DND-41 (cell line): ENCODE results near the gene LRRC32.

Source experiments
- ATAC-seq: fragments of 200-7000 bp; cut with Tn5 transposase; 3 replicates; pipeline ENCODE4 v1.9.1; 2021; ENCODE audit warnings: low read depth; ENCODE audit not compliant: insufficient read depth
- DNase-seq: peaks from one replicate; pipeline ENCODE4 v3.0.0-alpha.2; 2020
- H2AFZ ChIP-seq: 2 replicates; pipeline ENCODE4 v1.6.0; 2012; ENCODE audit warnings: low read depth, low read length
- H3K27ac ChIP-seq: 2 replicates; pipeline ENCODE4 v1.5.1; 2012; ENCODE audit warnings: low read length, inconsistent platforms
- H3K27me3 ChIP-seq: fragments of 200-600 bp; sonication (generic); 2 replicates; pipeline ENCODE4 v1.6.0; 2012; ENCODE audit warnings: low read length, mild to moderate bottlenecking, inconsistent platforms; ENCODE audit not compliant: insufficient read depth, poor library complexity
- H3K36me3 ChIP-seq: 2 replicates; pipeline ENCODE4 v1.5.1; 2012; ENCODE audit warnings: low read length, inconsistent platforms; ENCODE audit not compliant: insufficient read depth
- H3K4me1 ChIP-seq: 2 replicates; pipeline ENCODE4 v1.5.1; 2012; ENCODE audit warnings: mild to moderate bottlenecking, low read length; ENCODE audit not compliant: insufficient read depth
- H3K4me2 ChIP-seq: 2 replicates; pipeline ENCODE4 v1.6.0; 2012; ENCODE audit warnings: mild to moderate bottlenecking, moderate library complexity, low read length, inconsistent platforms; ENCODE audit not compliant: insufficient read depth
- H3K4me3 ChIP-seq, 2 experiments: fragments of 200-600 bp in 1 of 2; shearing (Covaris generic) in 1 of 2; 2 replicates each; pipeline ENCODE4 v1.5.1; 2012 to 2016; ENCODE audit warnings: inconsistent platforms in 2 of 2, low read length in 2 of 2, mild to moderate bottlenecking in 2 of 2, low read depth in 1 of 2, moderate library complexity in 1 of 2
- H3K79me2 ChIP-seq: 2 replicates; pipeline ENCODE4 v1.6.0; 2012; ENCODE audit warnings: low read length, inconsistent platforms; ENCODE audit not compliant: insufficient read depth
- H3K9ac ChIP-seq: 2 replicates; pipeline ENCODE4 v1.6.0; 2012; ENCODE audit warnings: low read depth, mild to moderate bottlenecking, inconsistent platforms, low read length, moderate library complexity
- H3K9me3 ChIP-seq: 2 replicates; pipeline ENCODE4 v1.5.1; 2012; ENCODE audit warnings: low read length, moderate library complexity, mild to moderate bottlenecking, inconsistent platforms; ENCODE audit not compliant: insufficient read depth, severe bottlenecking
- H4K20me1 ChIP-seq: 2 replicates; pipeline ENCODE4 v1.6.0; 2012; ENCODE audit warnings: low read length; ENCODE audit not compliant: insufficient read depth
- CTCF ChIP-seq: IDR thresholded peaks from 2 replicates; pipeline ENCODE4 v1.5.1; 2012; ENCODE audit warnings: borderline replicate concordance, low read length, moderate library complexity, mild to moderate bottlenecking; ENCODE audit not compliant: poor library complexity, severe bottlenecking; ENCODE audit errors: extremely low read depth
- EZH2 ChIP-seq: IDR thresholded peaks from 3 replicates; pipeline ENCODE4 v1.6.1; 2012; ENCODE audit warnings: borderline replicate concordance, low read depth, mild to moderate bottlenecking, moderate library complexity, low read length, inconsistent platforms; ENCODE audit not compliant: severe bottlenecking

Gene LRRC32

GRCh38 chr11:76705826-76706225, 35.3 kb upstream of the LRRC32 start:
- H3K27me3 ChIP-seq = peaks cover 10% of the 10 kb centered on the region
- no peaks in the 10 kb centered on the region for H3K4me1 ChIP-seq
- H3K4me3 ChIP-seq = no peak overlapping the region
- TF ChIP-seq CTCF (no peak), EZH2 (no peak)
- DNase-seq (no peak), ATAC-seq (no peak)
- no peak overlapping the region for H3K9ac ChIP-seq
- no peaks in the 10 kb centered on the region for H3K36me3 ChIP-seq
- no peaks in the 10 kb centered on the region; the same call in 1 of the 2 replicates for H4K20me1 ChIP-seq
- H3K9me3 ChIP-seq = no peaks in the 10 kb centered on the region
- no peaks in the 10 kb centered on the region for H3K79me2 ChIP-seq
- H2AFZ ChIP-seq = no peak overlapping the region
- H3K27ac ChIP-seq = no peak overlapping the region
- H3K4me2 ChIP-seq = no peak overlapping the region

- Histone ChIP-seq H3K27ac (no peak overlapping the region), H3K4me2 (no peak overlapping the region), H2AFZ (no peak overlapping the region)
These were observed 33.8 kb upstream of the LRRC32 start for GRCh38 chr11:76704171-76704948.

GRCh38 chr11:76703707-76704106, 33.2 kb upstream of the LRRC32 start:
- DNase-seq = no peak

More at GRCh38 chr11:76704171-76704948, 33.8 kb upstream of the LRRC32 start:
- Histone ChIP-seq H3K4me1 (no peaks in the 10 kb centered on the region), H4K20me1 (no peaks in the 10 kb centered on the region), H3K27me3 (peaks cover 10% of the 10 kb centered on the region), H3K36me3 (no peaks in the 10 kb centered on the region), H3K4me3 (no peak overlapping the region), H3K79me2 (no peaks in the 10 kb centered on the region), H3K9me3 (no peaks in the 10 kb centered on the region), H3K9ac (no peak overlapping the region)
- TF ChIP-seq EZH2 (no peak), CTCF (no peak)
- ATAC-seq (no peak), DNase-seq (no peak)

More at GRCh38 chr11:76703707-76704106, 33.2 kb upstream of the LRRC32 start:
- Histone ChIP-seq H3K4me2 (no peak overlapping the region), H3K9me3 (no peaks in the 10 kb centered on the region), H3K4me3 (no peak overlapping the region), H3K36me3 (no peaks in the 10 kb centered on the region), H3K4me1 (no peaks in the 10 kb centered on the region), H3K27ac (no peak overlapping the region), H3K79me2 (no peaks in the 10 kb centered on the region), H3K27me3 (peaks cover 10% of the 10 kb centered on the region), H3K9ac (no peak overlapping the region), H4K20me1 (no peaks in the 10 kb centered on the region), H2AFZ (no peak overlapping the region)
- TF ChIP-seq CTCF = no peak
- no peak for TF ChIP-seq EZH2
- ATAC-seq = no peak
